KMS-11 (cell line): ENCODE data around the gene LTB.
A peak's percentile ranks its signal among the peaks of the same experiment; 100 is the strongest.

ENCODE experiments used
- H2AFZ ChIP-seq: fragments of 200-600 bp; sonication (generic); 2 replicates; pipeline ENCODE4 v1.6.1; 2016; ENCODE audit warnings: antibody characterized with exemption, mixed run types, low read depth
- H3K27ac ChIP-seq: fragments of 200-600 bp; sonication (generic); 2 replicates; pipeline ENCODE4 v1.6.1; 2016; ENCODE audit warnings: mild to moderate bottlenecking, mixed run types
- H3K27me3 ChIP-seq: fragments of 200-600 bp; sonication (generic); 2 replicates; pipeline ENCODE4 v1.6.1; 2017; ENCODE audit warnings: mild to moderate bottlenecking, low read depth, mixed run types, moderate library complexity; ENCODE audit not compliant: insufficient read depth
- H3K36me3 ChIP-seq: fragments of 200-600 bp; sonication (generic); 2 replicates; pipeline ENCODE4 v1.6.1; 2017; ENCODE audit warnings: mild to moderate bottlenecking, mixed run types; ENCODE audit not compliant: insufficient read depth
- H3K4me1 ChIP-seq: fragments of 200-600 bp; sonication (generic); 2 replicates; pipeline ENCODE4 v1.6.1; 2016; ENCODE audit warnings: mild to moderate bottlenecking, low read depth, mixed run types; ENCODE audit not compliant: poor library complexity, severe bottlenecking
- H3K4me2 ChIP-seq: fragments of 200-600 bp; sonication (generic); 2 replicates; pipeline ENCODE4 v1.7.0; 2016; ENCODE audit warnings: mild to moderate bottlenecking, mixed run types
- H3K4me3 ChIP-seq: fragments of 200-600 bp; sonication (generic); IDR thresholded peaks from 2 replicates; pipeline ENCODE4 v1.6.1; 2017; ENCODE audit warnings: low read depth, low read length, mixed read lengths; ENCODE audit not compliant: insufficient read depth
- H3K79me2 ChIP-seq: fragments of 200-600 bp; sonication (generic); 2 replicates; pipeline ENCODE4 v1.6.1; 2016; ENCODE audit warnings: low read depth, mixed run types; ENCODE audit not compliant: insufficient read depth
- H3K9ac ChIP-seq: fragments of 200-600 bp; sonication (generic); 2 replicates; pipeline ENCODE4 v1.6.1; 2016; ENCODE audit warnings: mild to moderate bottlenecking, mixed run types
- H4K20me1 ChIP-seq: fragments of 200-600 bp; sonication (generic); 2 replicates; pipeline ENCODE4 v1.6.1; 2016; ENCODE audit warnings: mild to moderate bottlenecking, mixed run types; ENCODE audit not compliant: insufficient read depth
- CTCF ChIP-seq: fragments of 200-600 bp; sonication (generic); conservative IDR thresholded peaks from 2 replicates; pipeline ENCODE4 v1.6.1; 2017; ENCODE audit warnings: low read depth, mild to moderate bottlenecking, antibody characterized with exemption, low read length, moderate library complexity, mixed read lengths

LTB gene

GRCh38 chr6:31545291-31545690 lies 36.9 kb downstream of the LTB start:
- Histone ChIP-seq H4K20me1 (peaks cover 2% of the 10 kb centered on the region; the same call in 1 of the 2 replicates), H3K79me2 (peaks cover 33% of the 10 kb centered on the region), H3K4me3 (no peak overlapping the region), H3K27ac (no peak overlapping the region), H3K4me1 (peaks cover 23% of the 10 kb centered on the region), H3K4me2 (no peak overlapping the region), H3K36me3 (peaks cover 3% of the 10 kb centered on the region; the same call in 1 of the 2 replicates), H3K9ac (no peak overlapping the region), H3K27me3 (no peaks in the 10 kb centered on the region), H2AFZ (no peak overlapping the region)
- TF ChIP-seq CTCF: no peak

GRCh38 chr6:31544676-31545075 lies 37.5 kb downstream of the LTB start:
- Histone ChIP-seq H3K27me3 (no peaks in the 10 kb centered on the region), H3K79me2 (peaks cover 40% of the 10 kb centered on the region), H3K36me3 (peaks cover 3% of the 10 kb centered on the region; the same call in 1 of the 2 replicates), H3K9ac (no peak overlapping the region), H3K4me2 (no peak overlapping the region), H2AFZ (no peak overlapping the region), H3K4me3 (no peak overlapping the region), H3K27ac (no peak overlapping the region), H4K20me1 (peaks cover 6% of the 10 kb centered on the region; the same call in 1 of the 2 replicates), H3K4me1 (peaks cover 29% of the 10 kb centered on the region)
- no peak for TF ChIP-seq CTCF

- Histone ChIP-seq H3K4me3 (no peak overlapping the region), H3K9ac (no peak overlapping the region), H3K4me1 (peaks cover 32% of the 10 kb centered on the region)
Observed at GRCh38 chr6:31543639-31544038, 38.6 kb downstream of the LTB start.

GRCh38 chr6:31541658-31542521 lies 40.3 kb downstream of the LTB start, which contains the start of gene DDX39B:
Gene DDX39B (minus strand): TSS chr6:31542003. CDS start chr6:31540532, 1,471 bp downstream.
- peak within 1 kb of the TSS; percentile 94 for H3K27ac ChIP-seq
- no peaks in the 10 kb centered on the region for H3K27me3 ChIP-seq
- peaks cover 59% of the 10 kb centered on the region for H3K79me2 ChIP-seq
- no peak for TF ChIP-seq CTCF
- H3K9ac ChIP-seq: peak within 1 kb of the TSS; percentile 95
- H3K4me2 ChIP-seq: peak within 1 kb of the TSS; percentile 99
- peak within 1 kb of the TSS; percentile 80 for H2AFZ ChIP-seq
- peaks cover 24% of the 10 kb centered on the region for H4K20me1 ChIP-seq
- peaks cover 17% of the 10 kb centered on the region; the same call in 1 of the 2 replicates for H3K36me3 ChIP-seq
- peaks cover 35% of the 10 kb centered on the region for H3K4me1 ChIP-seq
- H3K4me3 ChIP-seq: no peak within 1 kb of the TSS

More at GRCh38 chr6:31543639-31544038, 38.6 kb downstream of the LTB start:
- Histone ChIP-seq H3K36me3 (peaks cover 4% of the 10 kb centered on the region; the same call in 1 of the 2 replicates), H4K20me1 (peaks cover 13% of the 10 kb centered on the region), H3K4me2 (no peak overlapping the region), H3K27me3 (no peaks in the 10 kb centered on the region), H2AFZ (no peak overlapping the region), H3K79me2 (peaks cover 50% of the 10 kb centered on the region), H3K27ac (no peak overlapping the region)
- no peak for TF ChIP-seq CTCF
